ENCODE results near the gene LAMA1.
A peak's percentile ranks its signal among the peaks of the same experiment; 100 is the strongest.
"Not testable (repeated sequence)": the region's sequence is repeated elsewhere in the genome, so short reads cannot be mapped to it uniquely, and the experiment has no call there.

LAMA1 gene, protein sequence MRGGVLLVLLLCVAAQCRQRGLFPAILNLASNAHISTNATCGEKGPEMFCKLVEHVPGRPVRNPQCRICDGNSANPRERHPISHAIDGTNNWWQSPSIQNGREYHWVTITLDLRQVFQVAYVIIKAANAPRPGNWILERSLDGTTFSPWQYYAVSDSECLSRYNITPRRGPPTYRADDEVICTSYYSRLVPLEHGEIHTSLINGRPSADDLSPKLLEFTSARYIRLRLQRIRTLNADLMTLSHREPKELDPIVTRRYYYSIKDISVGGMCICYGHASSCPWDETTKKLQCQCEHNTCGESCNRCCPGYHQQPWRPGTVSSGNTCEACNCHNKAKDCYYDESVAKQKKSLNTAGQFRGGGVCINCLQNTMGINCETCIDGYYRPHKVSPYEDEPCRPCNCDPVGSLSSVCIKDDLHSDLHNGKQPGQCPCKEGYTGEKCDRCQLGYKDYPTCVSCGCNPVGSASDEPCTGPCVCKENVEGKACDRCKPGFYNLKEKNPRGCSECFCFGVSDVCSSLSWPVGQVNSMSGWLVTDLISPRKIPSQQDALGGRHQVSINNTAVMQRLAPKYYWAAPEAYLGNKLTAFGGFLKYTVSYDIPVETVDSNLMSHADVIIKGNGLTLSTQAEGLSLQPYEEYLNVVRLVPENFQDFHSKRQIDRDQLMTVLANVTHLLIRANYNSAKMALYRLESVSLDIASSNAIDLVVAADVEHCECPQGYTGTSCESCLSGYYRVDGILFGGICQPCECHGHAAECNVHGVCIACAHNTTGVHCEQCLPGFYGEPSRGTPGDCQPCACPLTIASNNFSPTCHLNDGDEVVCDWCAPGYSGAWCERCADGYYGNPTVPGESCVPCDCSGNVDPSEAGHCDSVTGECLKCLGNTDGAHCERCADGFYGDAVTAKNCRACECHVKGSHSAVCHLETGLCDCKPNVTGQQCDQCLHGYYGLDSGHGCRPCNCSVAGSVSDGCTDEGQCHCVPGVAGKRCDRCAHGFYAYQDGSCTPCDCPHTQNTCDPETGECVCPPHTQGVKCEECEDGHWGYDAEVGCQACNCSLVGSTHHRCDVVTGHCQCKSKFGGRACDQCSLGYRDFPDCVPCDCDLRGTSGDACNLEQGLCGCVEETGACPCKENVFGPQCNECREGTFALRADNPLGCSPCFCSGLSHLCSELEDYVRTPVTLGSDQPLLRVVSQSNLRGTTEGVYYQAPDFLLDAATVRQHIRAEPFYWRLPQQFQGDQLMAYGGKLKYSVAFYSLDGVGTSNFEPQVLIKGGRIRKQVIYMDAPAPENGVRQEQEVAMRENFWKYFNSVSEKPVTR (N-terminal part only)

GRCh38 chr18:7117390-7118355 is at the start of gene LAMA1:
LAMA1 (minus strand) TSS chr18:7117797; CDS start chr18:7117720, 77 bp downstream.
- peak in 30 of 58 donors; percentile 7 to 57 (median 29) for DNase-seq

DNA sequence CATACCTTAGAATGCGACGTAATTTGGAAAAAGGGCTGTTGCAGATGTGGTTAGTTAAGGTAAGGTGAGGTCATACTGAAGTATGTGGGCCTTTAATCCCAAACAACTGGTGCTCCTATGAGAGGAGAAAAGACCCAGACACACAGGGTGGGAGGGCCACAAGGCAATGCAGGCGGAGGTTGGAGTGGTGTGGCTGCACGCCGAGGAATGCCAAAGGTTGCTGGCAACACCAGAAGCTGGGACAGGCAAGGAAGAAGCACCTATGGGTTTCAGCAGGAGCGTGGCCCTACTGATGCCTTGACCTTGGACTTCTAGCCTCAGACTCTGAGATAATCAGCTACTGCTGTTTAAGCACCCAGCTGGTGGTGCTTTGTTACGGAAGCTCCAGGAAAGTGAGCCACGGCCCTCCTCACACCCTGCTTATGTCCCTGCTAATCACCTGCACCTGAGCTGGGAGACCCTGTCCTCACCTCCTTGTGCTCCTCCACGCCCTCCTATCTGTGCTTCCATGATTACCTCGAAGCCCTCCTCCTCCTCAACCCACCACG is 48.3 kb upstream of the LAMA1 start:
- DNase-seq = no peak

DNA sequence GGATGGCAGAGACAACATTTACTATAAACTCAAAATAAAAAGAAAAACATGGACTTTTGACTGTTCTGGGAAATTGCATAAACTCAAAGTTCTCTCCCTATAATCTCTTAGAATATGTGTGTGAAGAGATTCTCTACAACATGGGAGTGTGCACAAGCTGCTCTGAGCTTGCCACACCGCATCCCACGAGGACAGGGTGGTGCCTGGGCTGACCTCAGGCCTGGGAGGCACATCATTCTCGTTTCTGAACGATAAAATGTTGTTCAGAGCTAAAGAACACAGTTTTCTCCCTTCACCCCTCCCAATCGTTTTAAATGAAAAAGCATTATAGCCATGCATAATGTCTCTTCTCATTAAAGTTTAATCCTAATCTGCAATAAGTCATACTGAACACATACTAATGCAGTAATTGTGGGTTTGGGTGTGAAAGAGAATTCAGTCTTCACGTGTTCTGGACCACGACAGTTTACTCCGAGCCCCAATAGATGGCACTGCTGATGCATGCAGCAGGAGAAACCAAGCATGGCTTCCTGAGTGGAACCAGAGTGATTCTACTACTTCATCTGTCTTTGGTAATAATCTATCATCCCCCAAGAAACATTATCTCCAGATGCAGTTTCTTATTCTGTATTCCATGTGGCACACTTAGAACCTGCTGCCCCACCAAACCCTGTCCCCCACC is 46.9 kb upstream of the LAMA1 start:
- peak in 19 of 58 donors; percentile 2 to 48 (median 10) for DNase-seq

DNA sequence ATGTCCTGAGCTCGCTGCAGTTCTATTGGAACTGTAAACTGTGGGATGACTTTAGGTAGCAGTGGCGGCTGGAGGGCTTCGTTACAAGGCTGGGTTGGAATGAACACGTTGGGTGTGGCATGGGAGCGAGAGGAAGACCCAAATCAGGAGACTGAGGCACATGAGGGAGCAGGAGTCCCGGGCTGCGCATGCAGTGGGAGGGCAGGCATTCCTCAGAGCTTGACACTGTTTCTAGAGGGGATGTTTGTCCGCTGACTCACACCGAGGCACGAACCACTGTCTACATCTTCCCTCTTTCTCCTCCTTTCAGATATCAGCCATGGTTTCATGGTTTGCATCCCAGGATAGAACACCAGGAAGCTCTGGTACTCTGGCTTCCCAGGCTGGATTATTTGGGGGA is 40.6 kb upstream of the LAMA1 start:
- no peak for DNase-seq

DNA sequence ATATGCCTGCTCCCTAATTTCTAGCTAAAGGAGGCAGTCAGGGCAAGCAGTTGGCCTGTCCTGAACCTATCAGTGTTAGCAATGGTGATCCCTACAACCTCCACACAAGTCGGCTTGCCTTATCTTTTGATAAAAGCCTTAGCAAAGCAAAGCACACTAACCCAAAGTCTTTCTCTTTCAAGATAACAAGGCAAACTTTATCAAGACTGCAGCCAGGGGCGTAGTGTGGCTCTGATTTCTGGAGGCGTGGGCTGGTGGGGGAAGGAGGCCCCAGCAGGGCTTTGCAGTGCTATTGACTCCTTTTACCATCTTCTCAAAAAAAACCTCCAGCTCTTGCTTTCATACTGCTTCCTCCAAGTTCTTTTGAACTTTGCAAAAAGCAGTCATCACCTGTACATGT is 40.2 kb upstream of the LAMA1 start:
- no peak for DNase-seq

DNA sequence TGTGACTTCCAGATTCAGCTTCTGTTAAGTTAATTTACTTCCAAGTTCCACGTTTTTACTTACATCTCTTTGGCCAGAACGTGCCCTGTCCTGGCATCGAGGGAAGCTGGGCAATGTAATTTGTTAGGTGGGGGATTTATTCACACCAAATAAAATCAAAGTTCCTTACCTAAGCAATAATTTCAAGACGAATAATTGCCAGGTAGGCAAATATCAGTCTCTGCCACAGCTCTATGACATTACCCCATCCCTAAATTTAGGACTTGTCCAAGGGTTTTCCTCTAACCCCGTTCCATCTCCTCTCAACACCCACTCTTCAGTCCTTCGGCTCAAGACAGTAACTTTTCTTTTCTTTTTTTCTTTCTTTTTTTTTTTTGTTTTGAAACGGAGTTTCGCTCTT is 38.3 kb upstream of the LAMA1 start:
- no peak for DNase-seq

DNA sequence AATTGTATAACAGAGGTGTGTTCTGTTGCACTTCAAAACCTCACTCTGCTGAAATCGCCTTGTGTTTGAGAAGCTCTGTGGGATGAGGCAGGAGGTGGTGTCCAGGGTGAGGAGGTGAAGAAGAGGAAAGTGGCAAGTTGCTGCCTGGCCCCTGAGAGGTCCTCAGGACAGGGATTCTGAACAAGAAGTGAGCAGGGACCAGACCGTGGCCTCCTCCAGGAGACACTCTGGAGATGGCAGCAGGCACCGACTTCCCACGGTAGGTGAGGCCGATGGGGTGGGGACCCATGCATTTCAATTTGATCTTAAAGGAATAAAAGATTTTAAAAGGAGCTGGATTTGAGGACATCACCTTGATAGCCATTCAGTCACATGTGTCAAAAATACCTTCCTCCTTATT is 37.5 kb upstream of the LAMA1 start:
- DNase-seq = no peak

- DNase-seq = no peak
Measured at GRCh38 chr18:7152440-7152839, 34.8 kb upstream of the LAMA1 start.

DNA sequence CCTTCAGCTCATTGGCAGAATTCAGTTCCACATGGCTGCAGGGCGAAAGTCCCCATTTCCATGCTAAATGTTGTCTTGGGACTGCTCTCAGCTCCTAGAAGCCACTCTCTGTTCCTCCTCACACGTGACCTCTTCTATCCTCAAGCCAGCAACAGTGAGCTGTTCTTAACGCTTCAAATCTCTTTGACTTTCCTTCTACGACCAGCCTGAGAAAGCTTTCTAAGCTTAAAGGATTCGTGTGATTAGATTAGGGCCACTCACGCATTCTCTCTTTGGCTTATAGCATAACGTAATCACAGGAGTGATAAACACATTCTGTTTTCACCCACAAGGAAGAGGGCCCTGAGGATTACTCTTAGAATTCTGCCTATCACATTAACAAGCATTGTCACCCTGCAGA is 29.8 kb upstream of the LAMA1 start:
- no peak for DNase-seq

DNA sequence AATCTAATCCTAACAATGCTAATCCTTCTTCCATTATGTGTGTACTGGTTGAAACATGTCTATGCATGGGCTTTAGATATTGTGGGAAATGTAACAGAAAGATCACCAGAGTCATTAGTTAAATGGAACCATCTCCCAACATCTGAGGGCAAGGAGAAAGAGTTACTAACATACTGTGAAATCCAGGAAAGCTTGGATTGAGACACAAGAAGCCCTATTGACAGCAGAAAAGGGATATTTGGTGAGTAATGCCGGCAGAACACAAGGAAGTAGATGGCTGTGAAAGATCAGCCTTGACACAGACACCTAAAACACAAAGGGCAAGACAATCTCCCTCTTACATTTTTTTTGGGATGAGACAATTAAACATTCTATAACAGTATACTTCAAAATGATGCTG is 28.5 kb upstream of the LAMA1 start:
- no peak for DNase-seq

- not testable (repeated sequence) for DNase-seq
Measured at GRCh38 chr18:7144921-7145320, 27.3 kb upstream of the LAMA1 start.

DNA sequence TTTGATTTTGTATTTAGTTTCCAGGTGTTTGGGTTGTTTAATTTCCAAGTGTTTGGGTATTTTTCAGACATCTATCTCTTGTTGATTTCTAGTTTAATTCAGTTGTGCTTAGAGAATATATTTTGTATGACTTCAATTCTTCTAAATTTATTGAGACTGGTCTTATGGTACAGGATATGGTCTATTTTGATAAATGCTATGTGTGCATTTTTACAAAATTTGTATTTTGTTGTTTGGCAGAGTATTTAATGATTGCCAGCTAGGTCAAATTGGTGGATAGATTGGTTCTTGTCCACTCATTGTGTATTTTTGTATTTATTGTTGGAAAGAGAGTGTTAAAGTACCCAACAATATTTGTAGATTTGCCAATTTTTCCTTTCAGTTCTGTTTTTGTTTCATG is 23.7 kb upstream of the LAMA1 start:
- DNase-seq = no peak

DNA sequence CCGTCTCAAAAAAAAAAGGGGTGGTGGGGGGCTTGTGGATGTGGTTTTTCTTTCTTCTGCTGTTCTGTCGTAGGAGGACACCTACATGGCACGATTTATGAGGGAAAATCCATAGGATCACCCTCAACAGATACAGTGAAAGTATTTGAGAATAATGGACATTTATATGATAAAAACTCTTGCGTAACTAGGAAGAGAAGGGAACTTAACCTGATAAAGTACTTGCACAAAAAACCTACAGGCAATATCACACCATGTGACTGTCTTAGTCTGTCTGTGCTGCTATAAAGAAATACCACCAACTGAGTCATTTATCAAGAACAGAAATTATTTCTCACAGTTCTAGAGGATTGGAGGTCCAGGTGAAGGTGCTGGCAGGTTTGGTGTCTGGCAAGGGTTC is 21.8 kb upstream of the LAMA1 start:
- DNase-seq = no peak

- DNase-seq = no peak
Measured at GRCh38 chr18:7133181-7133580, 15.6 kb upstream of the LAMA1 start.

DNA sequence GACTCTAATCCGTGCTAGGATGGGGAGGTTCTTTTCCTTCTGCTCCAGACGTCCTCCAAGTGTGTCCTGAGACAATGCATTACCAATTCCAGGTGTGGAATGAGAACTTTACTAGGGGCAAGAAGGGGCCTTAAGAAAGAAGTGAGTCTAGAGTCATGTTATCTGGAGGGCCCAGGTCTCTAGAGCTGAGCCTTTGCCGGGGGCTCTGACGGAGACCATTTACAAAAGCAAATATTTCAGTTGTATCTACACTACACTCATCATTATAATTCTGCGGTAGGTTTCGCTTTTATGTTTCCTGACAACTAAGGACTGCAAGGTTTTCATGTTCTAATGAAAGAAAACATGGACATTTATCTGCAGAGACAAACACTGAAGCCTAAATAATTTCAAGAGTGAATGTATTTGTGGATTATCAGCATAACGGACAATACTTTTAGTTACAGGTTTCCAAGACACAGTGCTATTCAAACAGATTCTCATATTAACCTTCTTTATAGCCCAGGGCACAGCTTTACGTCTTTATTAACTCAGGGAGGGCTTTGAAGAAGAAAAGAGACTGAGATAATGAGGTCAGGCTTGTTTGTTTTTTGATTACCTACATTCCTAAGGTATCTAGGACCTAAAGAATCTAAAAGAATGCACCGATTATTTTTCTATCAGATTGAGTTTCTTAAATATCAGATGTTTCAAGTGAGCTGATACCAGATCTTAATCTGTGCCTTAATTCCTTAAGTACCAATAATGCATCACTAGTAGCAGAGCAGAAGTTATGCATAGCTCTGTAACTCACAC is 15.0 kb upstream of the LAMA1 start:
- no peak for DNase-seq

- no peak for DNase-seq
Measured at GRCh38 chr18:7122376-7122775, 4.8 kb upstream of the LAMA1 start.

DNA sequence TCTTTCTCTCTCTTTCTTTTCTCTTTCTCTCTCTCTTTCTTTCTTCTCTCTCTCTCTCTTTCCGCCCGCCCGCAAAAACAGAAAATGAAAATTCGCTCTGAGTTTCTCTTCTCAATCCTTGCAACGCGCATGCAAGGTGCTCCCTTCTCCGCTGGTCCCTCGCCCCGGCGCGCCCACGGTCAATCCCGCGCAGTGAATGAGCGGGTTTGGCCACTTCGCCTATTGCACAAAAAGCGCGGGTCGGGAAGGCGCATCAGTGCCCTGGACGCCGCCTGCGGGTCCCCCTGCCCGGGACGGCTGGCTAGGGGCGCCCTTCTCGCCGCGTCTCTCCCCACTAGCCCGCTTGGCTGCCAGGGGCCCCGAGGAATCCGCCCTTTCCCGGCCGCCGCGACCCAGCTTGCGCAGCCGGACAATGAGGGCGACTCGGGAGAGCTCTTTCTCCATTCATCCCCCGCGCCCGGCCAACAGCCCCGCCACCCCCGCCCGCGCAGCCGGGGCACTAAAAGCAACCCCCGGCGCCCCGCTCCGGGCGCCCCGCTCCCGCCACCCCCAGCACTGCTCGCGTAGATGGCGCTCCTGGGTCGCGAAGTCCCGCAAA is 706 bp downstream of the LAMA1 start:
- DNase-seq = peak in 7 of 58 donors; percentile 11 to 47 (median 37)
